ENCODE results near the gene ATPAF1.

DNA sequence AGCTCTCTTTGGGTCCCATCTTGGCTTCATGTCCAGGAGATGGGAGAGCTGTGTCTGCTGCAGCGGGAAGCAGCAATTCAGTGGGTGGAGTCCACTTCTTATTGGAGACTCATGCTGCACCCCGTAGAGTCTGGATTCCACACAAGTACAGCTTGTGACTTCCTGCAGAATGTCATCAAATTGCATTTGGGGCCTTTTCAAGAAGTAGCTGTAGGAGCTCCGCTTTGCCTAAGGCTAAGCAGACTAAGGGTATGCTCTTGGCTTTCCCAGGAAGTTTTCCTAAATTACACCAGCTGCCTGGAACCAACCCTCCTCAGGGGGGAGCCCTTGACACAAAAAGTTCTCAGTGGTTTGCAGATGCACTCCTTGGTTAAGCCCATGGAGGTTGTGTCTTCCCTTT lies 45.8 kb downstream of the ATPAF1 start:
- TF ChIP-seq, protein P1, sequence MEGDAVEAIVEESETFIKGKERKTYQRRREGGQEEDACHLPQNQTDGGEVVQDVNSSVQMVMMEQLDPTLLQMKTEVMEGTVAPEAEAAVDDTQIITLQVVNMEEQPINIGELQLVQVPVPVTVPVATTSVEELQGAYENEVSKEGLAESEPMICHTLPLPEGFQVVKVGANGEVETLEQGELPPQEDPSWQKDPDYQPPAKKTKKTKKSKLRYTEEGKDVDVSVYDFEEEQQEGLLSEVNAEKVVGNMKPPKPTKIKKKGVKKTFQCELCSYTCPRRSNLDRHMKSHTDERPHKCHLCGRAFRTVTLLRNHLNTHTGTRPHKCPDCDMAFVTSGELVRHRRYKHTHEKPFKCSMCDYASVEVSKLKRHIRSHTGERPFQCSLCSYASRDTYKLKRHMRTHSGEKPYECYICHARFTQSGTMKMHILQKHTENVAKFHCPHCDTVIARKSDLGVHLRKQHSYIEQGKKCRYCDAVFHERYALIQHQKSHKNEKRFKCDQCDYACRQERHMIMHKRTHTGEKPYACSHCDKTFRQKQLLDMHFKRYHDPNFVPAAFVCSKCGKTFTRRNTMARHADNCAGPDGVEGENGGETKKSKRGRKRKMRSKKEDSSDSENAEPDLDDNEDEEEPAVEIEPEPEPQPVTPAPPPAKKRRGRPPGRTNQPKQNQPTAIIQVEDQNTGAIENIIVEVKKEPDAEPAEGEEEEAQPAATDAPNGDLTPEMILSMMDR (IDR thresholded peaks at IDR 0.05; ENCODE audit: low read depth, low read length): peak; percentile 35
- TF ChIP-seq EZH2phosphoT487 (IDR thresholded peaks at IDR 0.05; ENCODE audit: low read depth): no peak
